Gastroesophageal sphincter (tissue), 3 donors: Measurements from ENCODE around the gene COA3.

Experiments
- CTCF ChIP-seq, 4 experiments: fragments of 200-600 bp in 2 of 4; fragments of 450-650 bp in 2 of 4; sonication (generic) in 1 of 4; IDR thresholded peaks; one replicate each; pipeline ENCODE4 v1.5.1; 2017 to 2019; ENCODE audit warnings: antibody characterized with exemption in 4 of 4, mild to moderate bottlenecking in 2 of 4, moderate library complexity in 2 of 4
- EP300 ChIP-seq: sonication (generic); formaldehyde crosslinking; IDR thresholded peaks from one replicate; pipeline ENCODE4 v1.6.1; 2017; ENCODE audit warnings: antibody characterized with exemption, mild to moderate bottlenecking
- POLR2A ChIP-seq, 2 donors: fragments of 450-650 bp; IDR thresholded peaks; one replicate each; pipeline ENCODE4 v1.6.1; 2017; ENCODE audit warnings: antibody characterized with exemption in 2 of 2, mild to moderate bottlenecking in 2 of 2, moderate library complexity in 1 of 2
- POLR2AphosphoS5 ChIP-seq: sonication (generic); formaldehyde crosslinking; IDR thresholded peaks from one replicate; pipeline ENCODE4 v1.6.1; 2017; ENCODE audit warnings: antibody characterized with exemption

DNA sequence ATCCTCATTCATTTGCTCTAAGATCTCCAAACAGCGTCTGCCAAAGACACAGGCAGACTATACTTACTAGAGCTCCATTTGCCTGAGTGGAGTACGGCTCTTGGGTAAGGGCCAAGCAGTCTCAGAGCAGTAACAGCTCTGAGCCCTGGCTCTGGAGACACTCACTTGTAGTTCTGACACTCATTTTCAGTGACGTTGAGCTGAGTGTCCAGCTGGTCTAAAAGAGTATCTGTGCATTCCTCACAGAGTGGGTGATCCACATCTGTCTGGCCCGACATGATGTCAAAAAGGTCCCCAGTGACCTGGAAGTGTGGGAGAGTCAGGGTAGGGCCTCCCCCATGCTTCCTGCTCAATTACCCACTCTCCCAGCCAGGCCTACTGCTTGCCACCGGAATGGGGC, 19.9 kb upstream of the COA3 start:
- no peak for TF ChIP-seq CTCF (IDR thresholded peaks at IDR 0.05)
- no peak for TF ChIP-seq POLR2A (IDR thresholded peaks at IDR 0.05)
- no peak for TF ChIP-seq EP300
- TF ChIP-seq POLR2AphosphoS5: no peak
